Measurements from ENCODE around the gene DNAJB13.

DNA sequence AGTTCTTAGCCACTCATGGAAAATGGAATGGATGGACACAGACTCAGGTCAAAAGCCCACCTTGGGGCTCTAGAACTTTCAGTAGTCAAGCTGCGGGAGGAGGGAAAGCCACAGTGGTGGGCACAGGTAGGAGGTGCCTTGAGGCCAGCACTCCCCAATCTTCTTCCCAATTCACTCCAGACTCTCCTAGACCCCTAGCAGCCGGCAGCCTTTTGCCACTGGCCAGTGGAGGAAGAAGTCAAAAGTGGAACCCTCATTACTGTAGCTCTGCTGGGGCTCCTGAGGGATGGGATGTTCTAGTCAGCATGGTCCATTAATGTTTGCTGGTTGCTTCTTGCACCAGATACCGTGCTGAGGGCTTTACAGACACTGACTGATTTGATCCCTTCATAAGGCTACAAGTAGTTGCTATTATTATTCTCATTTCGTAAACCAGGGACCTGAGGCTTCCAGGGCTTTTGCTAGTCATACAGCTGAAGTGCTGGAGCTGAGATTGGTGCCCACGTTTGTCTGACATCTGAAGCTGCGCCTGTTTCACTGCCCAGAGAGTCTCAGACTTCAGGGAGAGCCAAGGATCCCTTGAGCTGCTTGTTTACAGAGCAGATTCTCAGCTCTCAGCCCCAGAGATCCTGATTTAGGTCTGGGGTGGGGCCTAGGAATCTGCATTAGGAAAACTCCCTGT lies 57.0 kb downstream of the DNAJB13 start:
- TF ChIP-seq, protein P1, sequence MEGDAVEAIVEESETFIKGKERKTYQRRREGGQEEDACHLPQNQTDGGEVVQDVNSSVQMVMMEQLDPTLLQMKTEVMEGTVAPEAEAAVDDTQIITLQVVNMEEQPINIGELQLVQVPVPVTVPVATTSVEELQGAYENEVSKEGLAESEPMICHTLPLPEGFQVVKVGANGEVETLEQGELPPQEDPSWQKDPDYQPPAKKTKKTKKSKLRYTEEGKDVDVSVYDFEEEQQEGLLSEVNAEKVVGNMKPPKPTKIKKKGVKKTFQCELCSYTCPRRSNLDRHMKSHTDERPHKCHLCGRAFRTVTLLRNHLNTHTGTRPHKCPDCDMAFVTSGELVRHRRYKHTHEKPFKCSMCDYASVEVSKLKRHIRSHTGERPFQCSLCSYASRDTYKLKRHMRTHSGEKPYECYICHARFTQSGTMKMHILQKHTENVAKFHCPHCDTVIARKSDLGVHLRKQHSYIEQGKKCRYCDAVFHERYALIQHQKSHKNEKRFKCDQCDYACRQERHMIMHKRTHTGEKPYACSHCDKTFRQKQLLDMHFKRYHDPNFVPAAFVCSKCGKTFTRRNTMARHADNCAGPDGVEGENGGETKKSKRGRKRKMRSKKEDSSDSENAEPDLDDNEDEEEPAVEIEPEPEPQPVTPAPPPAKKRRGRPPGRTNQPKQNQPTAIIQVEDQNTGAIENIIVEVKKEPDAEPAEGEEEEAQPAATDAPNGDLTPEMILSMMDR (IDR thresholded peaks at IDR 0.05; ENCODE audit: low read length), result no peak
- no peak for TF ChIP-seq EZH2 (IDR thresholded peaks at IDR 0.05; ENCODE audit: borderline replicate concordance, low read length)
